ENCODE results near the gene NT5C2.

The NT5C2 gene

DNA sequence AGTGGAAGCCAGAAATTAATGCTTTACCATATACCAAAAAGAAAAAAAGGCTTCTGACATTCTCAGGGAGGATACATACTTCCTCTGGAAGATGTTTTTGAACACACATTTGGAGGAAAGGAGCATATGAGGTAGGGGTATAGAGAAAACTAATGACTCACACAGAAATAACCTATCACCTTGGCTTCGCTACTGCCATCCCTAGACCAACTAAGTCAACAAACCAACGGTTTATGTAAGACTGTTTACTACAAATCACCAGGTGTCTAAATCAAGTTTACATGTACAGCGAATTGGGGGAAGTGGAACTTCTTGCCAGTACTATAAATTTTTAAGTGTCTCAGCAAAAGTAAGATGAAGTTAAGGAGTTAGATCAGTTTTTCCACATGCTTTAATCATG is 96.9 kb downstream of the NT5C2 start:
- Histone ChIP-seq H3K4me3 (ENCODE audit: insufficient read depth, low read depth, low read length) (no peak overlapping the region), H3K36me3 (ENCODE audit: control insufficient read depth, insufficient read depth, low read length) (peaks cover 33% of the 10 kb centered on the region), H3K4me1 (ENCODE audit: control insufficient read depth, insufficient read depth, low read length) (no peaks in the 10 kb centered on the region), H3K27ac (ENCODE audit: insufficient read depth, low read depth, low read length, poor library complexity, severe bottlenecking) (no peak overlapping the region), H3K27me3 (ENCODE audit: control insufficient read depth, insufficient read depth, low read length, poor library complexity, severe bottlenecking) (no peaks in the 10 kb centered on the region), H3K9me3 (ENCODE audit: control insufficient read depth, low read length) (no peaks in the 10 kb centered on the region)
- WGBS, 2 experiments = 86 to 98% methylated on average over 3 of the region's 3 CpGs

DNA sequence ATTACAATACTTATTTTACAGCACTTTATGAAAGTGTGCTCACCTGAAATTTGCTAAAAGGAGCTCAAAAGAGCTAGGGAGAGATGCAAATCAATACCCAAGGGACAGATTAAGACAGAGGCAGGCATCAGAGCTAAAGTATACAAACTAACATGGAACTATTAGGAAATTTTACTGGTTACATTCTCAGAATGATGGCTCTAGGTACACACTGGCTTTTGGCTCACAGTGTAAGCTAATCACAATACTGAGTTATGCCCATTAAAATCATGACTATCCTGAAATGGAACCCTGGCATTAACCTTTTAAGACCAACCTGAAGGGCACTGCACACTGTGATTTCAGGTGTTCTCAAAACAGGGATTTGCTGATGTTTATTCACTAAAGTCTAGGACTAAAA is 98.1 kb downstream of the NT5C2 start:
- H3K36me3 ChIP-seq (ENCODE audit: control insufficient read depth, insufficient read depth, low read length) = peaks cover 32% of the 10 kb centered on the region
- no peak overlapping the region for H3K27ac ChIP-seq (ENCODE audit: insufficient read depth, low read depth, low read length, poor library complexity, severe bottlenecking)

DNA sequence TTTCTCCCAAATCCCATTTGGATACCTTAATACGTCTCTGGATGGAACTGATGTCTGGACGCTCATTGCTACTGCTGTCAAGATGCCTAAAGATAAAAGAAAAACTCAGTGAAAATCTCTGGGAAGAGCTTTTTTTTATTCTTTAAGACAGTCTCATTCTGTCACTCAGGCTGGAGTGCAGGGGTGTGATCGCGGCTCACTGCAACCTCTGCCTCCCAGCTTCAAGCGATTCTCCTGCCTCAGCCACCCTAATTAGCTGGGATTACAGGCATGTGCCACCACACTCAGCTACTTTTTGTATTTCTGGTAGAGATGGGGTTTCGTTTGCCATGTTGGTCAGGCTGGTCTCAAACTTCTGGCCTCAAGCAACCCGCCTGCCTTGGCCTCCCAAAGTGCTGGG is 102.2 kb downstream of the NT5C2 start:
- Histone ChIP-seq H3K27ac (ENCODE audit: insufficient read depth, low read depth, low read length, poor library complexity, severe bottlenecking) (no peak overlapping the region), H3K4me1 (ENCODE audit: control insufficient read depth, insufficient read depth, low read length) (no peaks in the 10 kb centered on the region), H3K27me3 (ENCODE audit: control insufficient read depth, insufficient read depth, low read length, poor library complexity, severe bottlenecking) (no peaks in the 10 kb centered on the region), H3K36me3 (ENCODE audit: control insufficient read depth, insufficient read depth, low read length) (peaks cover 40% of the 10 kb centered on the region), H3K9me3 (ENCODE audit: control insufficient read depth, low read length) (no peaks in the 10 kb centered on the region), H3K4me3 (ENCODE audit: insufficient read depth, low read depth, low read length) (no peak overlapping the region)
- WGBS, 2 experiments = 93 to 96% methylated on average over 7 of the region's 7 CpGs

More for the DNA sequence above, 98.1 kb downstream of the NT5C2 start:
- Histone ChIP-seq H3K27me3 (ENCODE audit: control insufficient read depth, insufficient read depth, low read length, poor library complexity, severe bottlenecking) (no peaks in the 10 kb centered on the region), H3K9me3 (ENCODE audit: control insufficient read depth, low read length) (no peaks in the 10 kb centered on the region), H3K4me1 (ENCODE audit: control insufficient read depth, insufficient read depth, low read length) (no peaks in the 10 kb centered on the region), H3K4me3 (ENCODE audit: insufficient read depth, low read depth, low read length) (no peak overlapping the region)

DNA sequence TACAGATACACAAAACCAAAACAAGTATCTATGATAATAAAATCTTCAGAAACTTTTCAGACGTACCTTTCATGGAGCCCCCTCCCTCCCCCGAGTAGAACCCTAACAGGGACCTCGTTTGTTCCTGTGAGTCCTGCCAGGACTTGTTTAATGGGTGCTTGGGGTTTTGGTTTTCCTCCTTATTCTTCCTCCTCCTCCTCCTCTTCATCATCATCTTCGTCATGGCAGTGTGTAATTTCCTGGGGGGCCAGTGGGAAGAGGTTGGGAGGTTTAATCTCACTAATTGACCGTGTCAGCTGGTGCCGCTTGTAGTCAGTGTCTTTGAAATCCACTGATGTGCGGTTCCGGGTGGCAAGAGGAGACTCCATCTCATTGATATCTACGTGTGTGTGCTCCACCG is 103.6 kb downstream of the NT5C2 start:
- Histone ChIP-seq H3K4me1 (ENCODE audit: control insufficient read depth, insufficient read depth, low read length) (no peaks in the 10 kb centered on the region), H3K27me3 (ENCODE audit: control insufficient read depth, insufficient read depth, low read length, poor library complexity, severe bottlenecking) (no peaks in the 10 kb centered on the region), H3K9me3 (ENCODE audit: control insufficient read depth, low read length) (no peaks in the 10 kb centered on the region), H3K4me3 (ENCODE audit: insufficient read depth, low read depth, low read length) (no peak overlapping the region), H3K36me3 (ENCODE audit: control insufficient read depth, insufficient read depth, low read length) (peaks cover 50% of the 10 kb centered on the region), H3K27ac (ENCODE audit: insufficient read depth, low read depth, low read length, poor library complexity, severe bottlenecking) (no peak overlapping the region)
- 93 to 94% methylated on average over 9 to 10 of the region's 10 CpGs for WGBS, 2 experiments

DNA sequence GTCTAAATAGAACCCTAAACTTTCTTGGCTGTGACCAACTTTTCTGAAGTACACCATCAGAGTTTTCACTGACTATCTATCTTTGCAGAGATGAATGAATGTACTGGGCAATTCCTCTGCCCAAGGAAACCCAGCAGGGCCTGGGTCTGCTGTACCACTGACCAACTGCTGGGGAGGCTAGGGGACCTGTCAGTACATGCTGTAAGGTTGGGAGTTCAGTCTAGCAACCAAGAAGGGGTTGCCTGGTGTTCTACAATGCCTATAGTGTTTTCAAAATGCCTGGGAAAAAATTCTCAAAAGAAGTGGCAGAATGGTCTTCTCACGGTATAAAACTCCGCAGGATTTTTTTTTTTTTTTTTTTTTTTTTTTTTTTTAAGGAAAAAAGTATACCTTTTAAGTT is 106.3 kb downstream of the NT5C2 start:
- H3K4me3 ChIP-seq (ENCODE audit: insufficient read depth, low read depth, low read length) = no peak overlapping the region
- 100% methylated on average over 1 of the region's 2 CpGs; no CpG with 5 or more reads in 1 of the 2 experiments for WGBS, 2 experiments
- H3K36me3 ChIP-seq (ENCODE audit: control insufficient read depth, insufficient read depth, low read length) = peaks cover 30% of the 10 kb centered on the region
- no peaks in the 10 kb centered on the region for H3K27me3 ChIP-seq (ENCODE audit: control insufficient read depth, insufficient read depth, low read length, poor library complexity, severe bottlenecking)
- no peaks in the 10 kb centered on the region for H3K9me3 ChIP-seq (ENCODE audit: control insufficient read depth, low read length)
- H3K27ac ChIP-seq (ENCODE audit: insufficient read depth, low read depth, low read length, poor library complexity, severe bottlenecking) = no peak overlapping the region
- H3K4me1 ChIP-seq (ENCODE audit: control insufficient read depth, insufficient read depth, low read length) = no peaks in the 10 kb centered on the region

DNA sequence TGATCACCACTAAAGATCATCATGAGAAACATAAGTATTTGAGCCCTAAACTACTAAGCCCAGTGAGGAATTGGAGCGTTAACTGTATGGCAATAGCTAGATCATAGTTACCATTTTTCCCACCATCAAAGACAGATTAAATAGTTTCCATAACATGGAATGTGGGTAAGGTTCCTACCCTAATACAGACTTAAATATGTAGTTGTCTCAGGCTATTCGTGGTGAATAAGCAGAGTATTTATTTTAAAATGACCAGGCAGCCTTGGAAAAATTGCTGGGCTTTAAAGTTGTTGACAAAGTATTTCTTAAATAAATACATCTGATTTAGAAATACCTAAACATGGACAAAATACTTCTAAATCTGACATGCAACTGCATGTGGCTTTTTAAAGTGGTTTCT is 106.8 kb downstream of the NT5C2 start:
- H3K36me3 ChIP-seq (ENCODE audit: control insufficient read depth, insufficient read depth, low read length) = peaks cover 30% of the 10 kb centered on the region
- no peak overlapping the region for H3K27ac ChIP-seq (ENCODE audit: insufficient read depth, low read depth, low read length, poor library complexity, severe bottlenecking)
- no peaks in the 10 kb centered on the region for H3K27me3 ChIP-seq (ENCODE audit: control insufficient read depth, insufficient read depth, low read length, poor library complexity, severe bottlenecking)
- WGBS, 2 experiments = 90 to 100% methylated on average over 2 of the region's 2 CpGs
- H3K4me3 ChIP-seq (ENCODE audit: insufficient read depth, low read depth, low read length) = no peak overlapping the region
- no peaks in the 10 kb centered on the region for H3K9me3 ChIP-seq (ENCODE audit: control insufficient read depth, low read length)
- no peaks in the 10 kb centered on the region for H3K4me1 ChIP-seq (ENCODE audit: control insufficient read depth, insufficient read depth, low read length)

DNA sequence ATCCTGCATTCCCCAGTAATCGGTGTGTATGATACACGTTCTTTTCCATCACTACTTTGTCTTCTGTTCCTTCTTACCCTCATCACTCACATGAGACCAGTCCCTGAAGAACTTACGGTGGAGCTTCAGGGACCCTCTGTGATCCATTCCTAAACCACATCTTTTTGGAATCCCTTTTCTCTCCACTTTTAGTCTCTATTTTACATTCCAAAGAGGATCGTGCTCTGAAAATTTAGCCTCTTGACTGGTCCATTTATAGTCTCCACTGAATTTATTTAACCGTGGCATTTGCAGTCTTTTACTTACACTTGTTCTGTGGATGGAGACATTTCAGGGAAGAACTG is 109.1 kb downstream of the NT5C2 start:
- 93 to 96% methylated on average over 5 of the region's 5 CpGs for WGBS, 2 experiments
- Histone ChIP-seq H3K27ac (ENCODE audit: insufficient read depth, low read depth, low read length, poor library complexity, severe bottlenecking) (no peak overlapping the region), H3K4me1 (ENCODE audit: control insufficient read depth, insufficient read depth, low read length) (no peaks in the 10 kb centered on the region), H3K27me3 (ENCODE audit: control insufficient read depth, insufficient read depth, low read length, poor library complexity, severe bottlenecking) (no peaks in the 10 kb centered on the region), H3K9me3 (ENCODE audit: control insufficient read depth, low read length) (no peaks in the 10 kb centered on the region), H3K4me3 (ENCODE audit: insufficient read depth, low read depth, low read length) (no peak overlapping the region), H3K36me3 (ENCODE audit: control insufficient read depth, insufficient read depth, low read length) (peaks cover 16% of the 10 kb centered on the region)

DNA sequence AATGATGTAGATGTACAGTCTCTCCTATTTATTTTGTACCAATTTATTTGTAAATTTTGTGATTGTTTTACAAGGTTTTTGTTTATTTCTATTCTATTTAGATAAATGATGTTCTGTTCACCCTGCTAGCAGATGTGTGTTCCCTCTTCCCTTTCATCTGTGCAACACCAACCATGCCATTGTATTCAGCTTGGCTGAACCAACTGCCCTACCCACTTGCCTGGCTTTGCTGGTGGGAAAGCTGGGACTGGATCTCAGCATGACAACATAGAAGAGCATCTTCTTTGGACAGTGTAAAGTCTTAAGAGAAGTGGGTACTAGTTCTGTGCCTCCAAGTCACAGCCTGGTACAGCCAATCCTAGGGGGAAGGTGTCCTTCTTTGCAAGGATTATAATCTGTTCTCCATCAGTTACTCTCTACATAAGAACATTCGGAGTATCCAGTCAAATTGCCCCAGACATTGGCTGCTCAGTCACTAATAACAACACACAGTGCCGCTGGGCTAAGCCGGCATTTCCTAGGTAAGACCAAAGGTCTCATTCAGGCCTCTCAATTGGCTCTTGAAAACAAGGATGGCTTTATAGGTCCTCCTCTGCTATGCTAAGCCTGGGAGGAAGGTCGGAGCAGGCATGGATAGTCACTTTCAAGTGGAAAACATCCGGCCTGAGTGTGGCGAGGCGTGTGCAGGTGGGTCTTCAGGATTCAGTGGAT is 109.7 kb downstream of the NT5C2 start:
- WGBS, 2 experiments = 94 to 95% methylated on average over 7 of the region's 7 CpGs
- Histone ChIP-seq H3K9me3 (ENCODE audit: control insufficient read depth, low read length) (no peaks in the 10 kb centered on the region), H3K36me3 (ENCODE audit: control insufficient read depth, insufficient read depth, low read length) (peaks cover 13% of the 10 kb centered on the region), H3K27me3 (ENCODE audit: control insufficient read depth, insufficient read depth, low read length, poor library complexity, severe bottlenecking) (no peaks in the 10 kb centered on the region), H3K4me1 (ENCODE audit: control insufficient read depth, insufficient read depth, low read length) (no peaks in the 10 kb centered on the region), H3K27ac (ENCODE audit: insufficient read depth, low read depth, low read length, poor library complexity, severe bottlenecking) (no peak overlapping the region), H3K4me3 (ENCODE audit: insufficient read depth, low read depth, low read length) (no peak overlapping the region)

DNA sequence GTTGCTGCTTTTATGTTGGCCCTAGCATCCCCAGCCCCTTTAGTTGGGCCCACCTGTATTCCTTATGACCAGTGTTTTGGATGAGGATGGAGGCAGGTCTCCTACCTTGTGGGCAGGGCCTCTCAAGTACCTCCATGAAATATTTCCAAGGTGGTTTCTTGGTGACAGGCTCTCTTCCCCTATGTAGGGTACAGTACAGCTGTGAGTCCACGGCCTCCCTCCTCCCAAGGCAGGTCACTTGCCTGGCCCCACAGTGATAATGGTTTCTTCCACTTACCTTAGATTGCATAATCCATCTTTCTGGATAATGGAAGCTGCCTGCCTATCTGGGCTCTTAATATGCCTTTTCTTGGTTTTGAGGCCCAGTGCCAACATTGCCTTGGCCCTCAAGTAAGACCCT is 110.4 kb downstream of the NT5C2 start:
- Histone ChIP-seq H3K4me1 (ENCODE audit: control insufficient read depth, insufficient read depth, low read length) (no peaks in the 10 kb centered on the region), H3K27ac (ENCODE audit: insufficient read depth, low read depth, low read length, poor library complexity, severe bottlenecking) (no peak overlapping the region), H3K4me3 (ENCODE audit: insufficient read depth, low read depth, low read length) (no peak overlapping the region), H3K27me3 (ENCODE audit: control insufficient read depth, insufficient read depth, low read length, poor library complexity, severe bottlenecking) (no peaks in the 10 kb centered on the region), H3K36me3 (ENCODE audit: control insufficient read depth, insufficient read depth, low read length) (peaks cover 13% of the 10 kb centered on the region), H3K9me3 (ENCODE audit: control insufficient read depth, low read length) (no peaks in the 10 kb centered on the region)
- 84 to 96% methylated on average over 1 of the region's 1 CpG for WGBS, 2 experiments

DNA sequence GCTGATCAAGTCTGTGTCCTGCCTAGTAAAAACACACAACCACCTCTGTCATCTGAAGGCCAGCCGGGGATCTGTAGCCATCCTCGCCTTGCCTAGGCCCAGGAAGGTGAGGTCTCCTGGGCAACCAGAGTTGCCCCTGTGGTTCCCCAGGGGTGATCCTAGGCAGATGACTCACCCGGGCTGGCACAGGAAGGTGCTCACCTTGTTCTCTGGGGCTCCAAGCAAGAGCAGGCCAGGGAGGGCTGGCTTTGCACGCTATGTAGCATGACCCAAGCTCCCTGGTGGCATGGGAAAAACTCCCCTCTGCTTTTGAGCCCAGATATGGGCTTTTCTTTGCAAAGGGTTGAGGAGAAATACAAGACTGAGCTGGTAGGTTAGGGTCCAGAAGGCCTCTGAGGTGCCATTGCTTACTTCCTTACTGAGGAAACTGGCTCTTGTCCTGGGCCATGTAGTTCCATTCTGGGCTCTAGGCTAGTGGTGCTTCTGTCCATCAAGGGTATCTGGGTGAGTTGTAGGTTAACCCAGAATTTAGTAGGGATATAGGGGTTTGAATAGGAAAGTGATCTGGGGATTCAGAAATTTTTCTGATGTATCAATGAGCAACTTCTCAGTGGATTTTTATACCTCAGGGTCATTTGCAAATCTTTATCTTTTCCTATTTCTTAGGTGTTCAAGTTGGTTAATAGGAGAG is 112.0 kb downstream of the NT5C2 start:
- H3K27me3 ChIP-seq (ENCODE audit: control insufficient read depth, insufficient read depth, low read length, poor library complexity, severe bottlenecking) = no peaks in the 10 kb centered on the region
- peaks cover 12% of the 10 kb centered on the region for H3K36me3 ChIP-seq (ENCODE audit: control insufficient read depth, insufficient read depth, low read length)
- H3K27ac ChIP-seq (ENCODE audit: insufficient read depth, low read depth, low read length, poor library complexity, severe bottlenecking) = no peak overlapping the region
- no peaks in the 10 kb centered on the region for H3K4me1 ChIP-seq (ENCODE audit: control insufficient read depth, insufficient read depth, low read length)
- 93 to 96% methylated on average over 4 of the region's 4 CpGs for WGBS, 2 experiments
- H3K4me3 ChIP-seq (ENCODE audit: insufficient read depth, low read depth, low read length) = no peak overlapping the region
- no peaks in the 10 kb centered on the region for H3K9me3 ChIP-seq (ENCODE audit: control insufficient read depth, low read length)

Data from ectodermal cell (in vitro differentiated cells).